ENCODE measurements around the gene IRF5. TPM values are rescaled to one million over a fixed set of nuclear protein-coding genes. Genes with fewer than 3 reads are reported as not detected.

Gene IRF5
- total RNA-seq, 4 donors from 2014 or later: 12.2 to 20.5 (median 16.9) TPM

DNA sequence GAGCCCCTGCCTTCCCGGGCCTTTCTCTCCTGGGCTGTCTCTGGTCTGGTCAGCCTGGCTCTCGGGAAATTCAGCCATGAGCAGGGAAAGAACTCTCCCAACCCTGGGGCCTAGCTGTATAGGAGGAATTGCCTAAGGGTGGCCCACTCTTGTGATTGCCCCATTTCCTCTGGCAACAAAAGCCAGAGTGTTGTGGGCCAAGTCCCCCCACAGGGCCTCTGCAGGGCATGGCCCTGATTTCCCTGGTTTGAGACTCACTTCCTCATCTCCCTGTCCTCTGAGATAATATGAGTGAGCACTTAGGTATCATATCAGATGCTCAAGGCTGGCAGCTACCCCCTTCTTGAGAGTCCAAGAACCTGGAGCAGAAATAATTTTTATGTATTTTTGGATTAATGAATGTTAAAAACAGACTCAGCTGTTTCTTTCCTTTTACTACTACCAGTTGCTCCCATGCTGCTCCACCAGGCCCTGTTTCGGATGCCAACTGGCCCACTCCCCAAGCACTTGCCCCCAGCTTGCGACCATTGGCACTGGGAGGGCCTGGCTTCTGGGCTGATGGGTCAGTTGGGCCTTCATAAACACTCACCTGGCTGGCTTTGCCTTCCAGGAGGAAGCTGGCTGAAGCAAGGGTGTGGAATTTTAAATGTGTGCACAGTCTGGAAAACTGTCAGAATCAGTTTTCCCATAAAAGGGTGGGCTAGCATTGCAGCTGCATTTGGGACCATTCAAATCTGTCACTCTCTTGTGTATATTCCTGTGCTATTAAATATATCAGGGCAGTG lies 11.4 kb downstream of the IRF5 start:
- Histone ChIP-seq H3K36me3 (peaks cover 0 to 96% (median 3%) of the 10 kb centered on the region in 3 donors), H3K9me3 (no peaks in the 10 kb centered on the region), H3K4me1 (peaks cover 0 to 10% (median 0%) of the 10 kb centered on the region in 3 donors), H3K27me3 (no peaks in the 10 kb centered on the region), H3K4me3 (no peak overlapping the region), H3K27ac (no peak overlapping the region)
- no peak for DNase-seq
- intact Hi-C loops (cut with DNase I): no loop called here
- TF ChIP-seq, protein P1, sequence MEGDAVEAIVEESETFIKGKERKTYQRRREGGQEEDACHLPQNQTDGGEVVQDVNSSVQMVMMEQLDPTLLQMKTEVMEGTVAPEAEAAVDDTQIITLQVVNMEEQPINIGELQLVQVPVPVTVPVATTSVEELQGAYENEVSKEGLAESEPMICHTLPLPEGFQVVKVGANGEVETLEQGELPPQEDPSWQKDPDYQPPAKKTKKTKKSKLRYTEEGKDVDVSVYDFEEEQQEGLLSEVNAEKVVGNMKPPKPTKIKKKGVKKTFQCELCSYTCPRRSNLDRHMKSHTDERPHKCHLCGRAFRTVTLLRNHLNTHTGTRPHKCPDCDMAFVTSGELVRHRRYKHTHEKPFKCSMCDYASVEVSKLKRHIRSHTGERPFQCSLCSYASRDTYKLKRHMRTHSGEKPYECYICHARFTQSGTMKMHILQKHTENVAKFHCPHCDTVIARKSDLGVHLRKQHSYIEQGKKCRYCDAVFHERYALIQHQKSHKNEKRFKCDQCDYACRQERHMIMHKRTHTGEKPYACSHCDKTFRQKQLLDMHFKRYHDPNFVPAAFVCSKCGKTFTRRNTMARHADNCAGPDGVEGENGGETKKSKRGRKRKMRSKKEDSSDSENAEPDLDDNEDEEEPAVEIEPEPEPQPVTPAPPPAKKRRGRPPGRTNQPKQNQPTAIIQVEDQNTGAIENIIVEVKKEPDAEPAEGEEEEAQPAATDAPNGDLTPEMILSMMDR (IDR thresholded peaks at IDR 0.05): no peak
- TF ChIP-seq POLR2A (IDR thresholded peaks at IDR 0.05): no peak
- WGBS, 2 donors: 93 to 100% methylated on average over 2 to 3 of the region's 4 CpGs

DNA sequence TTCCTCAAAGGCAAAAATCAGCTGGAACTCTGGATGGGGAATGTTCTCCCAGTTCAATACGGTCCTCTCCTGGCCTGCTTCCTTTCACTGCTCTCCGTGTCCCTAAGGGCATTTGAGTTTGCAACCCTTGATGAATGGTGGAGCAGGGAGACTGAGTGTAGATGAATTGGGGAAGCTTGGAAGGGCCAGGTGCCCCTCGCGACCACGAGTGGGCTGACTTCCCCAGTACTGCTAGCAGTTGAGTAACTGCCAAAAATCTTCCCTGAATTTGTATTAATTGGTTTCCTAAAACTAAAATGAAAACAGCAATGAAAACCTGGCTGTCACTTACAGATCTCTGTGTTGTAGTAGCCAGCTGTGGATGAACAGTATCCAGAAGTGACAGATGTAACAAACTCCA lies 13.6 kb downstream of the IRF5 start:
- TF ChIP-seq, protein P1 (IDR thresholded peaks at IDR 0.05): no peak
- no peak for TF ChIP-seq POLR2A (IDR thresholded peaks at IDR 0.05)
- Histone ChIP-seq H3K27ac (no peak overlapping the region), H3K36me3 (peaks cover 0 to 97% (median 24%) of the 10 kb centered on the region in 3 donors), H3K27me3 (no peaks in the 10 kb centered on the region), H3K9me3 (no peaks in the 10 kb centered on the region), H3K4me1 (peaks cover 0 to 23% (median 0%) of the 10 kb centered on the region in 3 donors), H3K4me3 (no peak overlapping the region)
- DNase-seq: no peak
- 88 to 90% methylated on average over 5 of the region's 5 CpGs for WGBS, 2 donors
- intact Hi-C loops (cut with DNase I): no loop called here

DNA sequence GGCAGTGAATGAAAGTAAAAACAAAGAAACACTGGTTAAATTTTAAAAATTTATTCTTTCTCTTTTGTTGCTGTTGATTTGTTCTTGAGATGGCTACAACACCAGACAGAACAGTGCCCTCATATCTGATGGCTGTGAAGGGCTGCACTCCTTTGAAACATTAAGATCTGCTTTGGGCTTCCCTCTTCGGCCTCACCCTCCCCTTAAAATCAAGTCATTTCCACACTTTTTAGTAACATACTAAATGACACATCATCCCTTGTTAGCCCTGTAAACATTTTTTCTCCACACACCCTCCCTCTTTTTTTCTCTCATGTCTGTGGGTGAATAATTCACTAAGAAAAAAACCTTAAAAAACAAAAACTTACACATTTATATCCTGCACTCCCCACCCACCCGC lies 16.4 kb downstream of the IRF5 start:
- Histone ChIP-seq H3K4me1 (peaks cover 0 to 41% (median 6%) of the 10 kb centered on the region in 3 donors), H3K4me3 (no peak overlapping the region), H3K9me3 (no peaks in the 10 kb centered on the region), H3K36me3 (peaks cover 0 to 95% (median 33%) of the 10 kb centered on the region in 3 donors), H3K27me3 (no peaks in the 10 kb centered on the region), H3K27ac (no peak overlapping the region)
- TF ChIP-seq, protein P1 (IDR thresholded peaks at IDR 0.05): no peak
- no peak for TF ChIP-seq POLR2A (IDR thresholded peaks at IDR 0.05)
- DNase-seq: no peak
- intact Hi-C loops (cut with DNase I): no loop called here
- 83 to 87% methylated on average over 2 of the region's 2 CpGs for WGBS, 2 donors

DNA sequence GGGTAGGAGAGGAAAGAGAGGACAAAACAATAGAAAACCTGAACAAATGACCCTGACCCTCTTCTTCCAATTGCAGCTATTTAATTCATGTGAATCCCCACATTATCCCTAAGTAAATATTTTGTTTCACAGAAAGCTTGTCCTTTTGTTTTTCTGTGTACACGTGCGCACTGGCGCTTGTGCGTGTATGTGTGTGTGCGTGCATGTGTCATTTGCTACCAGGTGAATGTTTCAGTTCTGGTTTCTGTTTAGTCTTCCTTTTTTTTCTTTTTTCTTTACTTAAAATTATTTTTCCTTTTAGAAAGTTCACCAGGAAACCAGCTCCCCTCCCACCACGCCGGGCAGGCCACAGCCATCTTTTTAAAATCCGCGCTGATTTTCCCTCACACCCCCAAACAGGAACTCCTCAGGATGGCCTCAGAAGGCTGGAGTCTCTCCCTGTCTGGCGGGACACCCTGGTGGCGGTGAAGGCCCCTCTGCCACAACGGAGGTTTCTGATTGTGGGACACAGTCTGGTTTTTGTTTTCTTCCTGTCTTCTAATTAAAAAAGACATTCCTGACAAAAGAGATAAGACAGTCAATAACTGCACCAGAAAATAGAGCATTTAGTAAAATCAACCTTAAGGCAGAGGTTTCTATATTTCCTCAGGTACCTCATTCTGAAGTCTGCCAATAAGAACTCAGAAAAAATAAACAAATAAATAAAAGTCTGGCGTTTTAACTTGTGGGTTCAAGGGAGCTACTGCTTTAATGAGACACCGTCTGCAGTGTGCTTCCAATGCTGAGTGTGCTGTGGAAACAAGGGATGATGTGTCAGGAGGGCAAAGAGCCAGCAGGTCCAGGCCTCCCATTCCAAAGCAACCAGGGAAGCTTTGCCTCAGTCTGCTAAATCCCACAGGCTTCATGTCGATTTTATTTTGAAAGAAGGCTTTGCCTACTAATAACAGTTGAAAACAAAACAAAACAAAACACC lies 17.4 kb downstream of the IRF5 start:
- H3K27ac ChIP-seq: peak overlapping the region in 2 of 4 donors; percentile 5 to 25
- peaks cover 0 to 51% (median 6%) of the 10 kb centered on the region in 3 donors for H3K4me1 ChIP-seq
- H3K9me3 ChIP-seq: no peaks in the 10 kb centered on the region
- peaks cover 0 to 96% (median 37%) of the 10 kb centered on the region in 3 donors for H3K36me3 ChIP-seq
- no peak overlapping the region for H3K4me3 ChIP-seq
- no peaks in the 10 kb centered on the region for H3K27me3 ChIP-seq
- intact Hi-C loops (cut with DNase I): no loop called here
- DNase-seq: no peak
- no peak for TF ChIP-seq POLR2A (IDR thresholded peaks at IDR 0.05)
- 66 to 73% methylated on average over 13 to 14 of the region's 15 CpGs for WGBS, 2 donors

DNA sequence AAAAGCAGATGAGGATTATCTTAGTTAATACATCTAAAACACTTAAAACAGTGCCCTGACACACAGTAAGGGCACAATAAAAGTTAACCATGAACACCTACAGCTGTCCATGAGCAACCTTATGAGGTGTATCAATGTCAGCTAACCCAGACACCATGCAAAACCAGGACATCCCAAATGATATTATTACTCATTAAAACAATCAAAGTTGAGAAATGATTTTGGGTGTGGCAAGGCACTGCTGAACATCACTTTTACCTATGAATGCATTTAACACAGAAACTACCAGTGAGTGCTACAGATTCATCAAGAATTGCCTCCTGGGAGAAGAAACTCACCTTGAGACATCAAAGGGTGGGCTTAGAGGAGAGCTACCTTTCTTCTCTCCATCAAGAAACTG lies 18.3 kb downstream of the IRF5 start:
- Histone ChIP-seq H3K4me3 (no peak overlapping the region), H3K27me3 (no peaks in the 10 kb centered on the region), H3K9me3 (no peaks in the 10 kb centered on the region), H3K36me3 (peaks cover 0 to 91% (median 37%) of the 10 kb centered on the region in 3 donors), H3K27ac (peak overlapping the region in 2 of 4 donors; percentile 31 to 76), H3K4me1 (peaks cover 0 to 59% (median 6%) of the 10 kb centered on the region in 3 donors)
- DNase-seq: no peak
- TF ChIP-seq, protein P1 (IDR thresholded peaks at IDR 0.05): no peak
- no peak for TF ChIP-seq POLR2A (IDR thresholded peaks at IDR 0.05)
- intact Hi-C loops (cut with DNase I): no loop called here
